HG02885 (cell line): ENCODE data around the gene IPMK.
A peak's percentile ranks its signal among the peaks of the same experiment; 100 is the strongest.

Experiments used
- ATAC-seq: cut with Tn5 transposase; IDR thresholded peaks from one replicate; pipeline ENCODE4 v1.9.1; 2021; ENCODE audit warnings: mild to moderate bottlenecking; ENCODE audit not compliant: unreplicated experiment, poor library complexity

Gene IPMK

GRCh38 chr10:58267713-58268453 is at the start of gene IPMK:
Gene IPMK (minus strand): TSS chr10:58267894. CDS start chr10:58267611, 283 bp downstream.
- peak; percentile 61 for ATAC-seq

GRCh38 chr10:58316874-58317273 is 49.2 kb upstream of the IPMK start:
- ATAC-seq: no peak

DNA sequence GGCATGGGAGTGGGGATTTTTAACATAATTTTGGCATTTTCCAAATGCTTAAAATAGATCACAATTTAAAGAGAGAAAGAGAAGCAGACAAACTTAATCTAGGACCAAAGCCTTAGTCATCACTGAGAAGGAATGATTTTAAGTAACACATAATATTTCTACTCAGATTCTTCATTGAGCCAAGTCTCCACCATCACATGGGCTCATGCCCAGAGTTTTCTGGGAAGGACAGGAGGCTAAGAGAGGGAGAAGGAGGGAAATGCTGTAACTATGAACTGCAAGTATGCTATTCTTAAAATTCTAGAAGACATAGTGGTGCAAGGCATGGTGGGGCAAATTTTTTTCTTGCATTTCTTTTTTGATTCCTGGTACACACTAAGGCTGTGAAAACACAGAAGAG is 43.3 kb upstream of the IPMK start:
- no peak for ATAC-seq

DNA sequence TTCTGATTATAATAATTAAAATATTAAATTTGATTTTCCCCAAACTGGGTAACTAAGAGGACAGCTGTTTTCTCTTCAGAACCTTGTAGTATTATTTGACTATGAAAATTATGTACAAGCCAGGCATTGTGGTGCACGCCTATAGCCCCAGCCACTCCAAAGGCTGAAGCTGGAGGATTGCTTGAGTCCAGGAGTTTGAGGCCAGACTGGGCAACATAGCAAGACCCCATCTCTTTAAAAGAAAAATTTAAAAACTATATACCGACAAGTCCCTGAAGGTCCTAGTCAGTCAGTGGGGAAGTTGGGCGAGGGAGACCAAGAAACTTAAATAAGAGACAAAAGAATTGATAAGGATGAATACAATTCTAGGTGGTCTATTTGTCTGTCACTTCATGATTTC is 40.0 kb upstream of the IPMK start:
- no peak for ATAC-seq

- no peak for ATAC-seq
These were observed 38.1 kb upstream of the IPMK start for GRCh38 chr10:58305821-58306220.

- ATAC-seq: no peak
These were observed 36.5 kb upstream of the IPMK start for GRCh38 chr10:58304099-58304633.

GRCh38 chr10:58302254-58302653 is 34.6 kb upstream of the IPMK start:
- no peak for ATAC-seq

- no peak for ATAC-seq
These were observed 33.0 kb upstream of the IPMK start for GRCh38 chr10:58300676-58301075.

- ATAC-seq: peak; percentile 97
These were observed 31.9 kb upstream of the IPMK start for GRCh38 chr10:58299580-58299979.

GRCh38 chr10:58293989-58294388 is 26.3 kb upstream of the IPMK start:
- no peak for ATAC-seq

- ATAC-seq: peak; percentile 95
These were observed 24.0 kb upstream of the IPMK start for GRCh38 chr10:58291538-58292174.

- ATAC-seq: peak; percentile 98
These were observed 14.9 kb upstream of the IPMK start for GRCh38 chr10:58282615-58283014.

DNA sequence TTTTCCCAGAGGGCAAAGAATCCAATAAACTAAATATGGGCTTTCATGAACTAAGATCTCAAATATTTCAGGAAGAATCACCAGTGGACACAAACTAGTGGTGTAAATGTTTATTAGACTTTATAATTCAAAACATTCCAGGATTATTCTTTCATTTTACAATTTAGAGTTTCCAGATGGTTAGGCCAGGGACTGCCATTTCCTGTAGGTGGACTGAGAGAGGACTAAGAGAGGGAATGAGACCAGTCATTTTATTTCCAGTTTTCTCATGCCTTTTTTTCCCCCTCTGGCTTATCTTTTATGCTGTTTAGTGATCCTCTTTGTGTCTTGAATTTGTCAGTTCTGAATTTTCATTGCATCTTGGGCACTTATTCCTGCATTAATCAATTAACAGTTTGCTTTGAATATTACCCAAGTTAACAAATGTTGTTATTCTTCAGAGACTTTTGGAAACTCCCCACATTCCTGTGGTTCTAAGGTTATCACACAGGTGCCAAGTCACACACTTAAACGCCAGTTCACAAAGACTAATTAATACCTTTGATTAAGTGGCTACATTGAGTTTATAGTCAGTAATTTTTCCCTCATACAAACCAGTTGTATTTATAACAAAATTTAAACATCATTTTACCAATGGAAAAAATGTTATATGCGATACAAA is 13.5 kb upstream of the IPMK start:
- no peak for ATAC-seq

DNA sequence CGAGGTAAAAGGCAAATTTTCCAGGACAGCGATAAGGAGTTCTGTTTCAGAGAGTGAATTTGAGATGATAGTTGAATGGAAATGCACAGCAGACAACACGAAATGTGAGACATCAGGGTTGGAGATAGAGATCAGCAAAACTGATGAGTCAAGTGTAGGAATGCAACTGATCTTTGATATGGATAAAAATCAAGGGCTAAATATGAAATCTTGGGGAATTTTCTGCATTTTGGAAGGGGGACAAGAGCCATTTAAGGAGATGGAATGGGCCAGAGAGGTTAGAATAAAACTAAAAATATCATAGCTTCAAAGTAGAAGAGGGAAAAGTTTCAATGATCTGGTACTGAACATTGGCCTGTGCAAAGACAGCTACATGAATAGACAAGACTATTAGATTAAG is 12.8 kb upstream of the IPMK start:
- no peak for ATAC-seq

DNA sequence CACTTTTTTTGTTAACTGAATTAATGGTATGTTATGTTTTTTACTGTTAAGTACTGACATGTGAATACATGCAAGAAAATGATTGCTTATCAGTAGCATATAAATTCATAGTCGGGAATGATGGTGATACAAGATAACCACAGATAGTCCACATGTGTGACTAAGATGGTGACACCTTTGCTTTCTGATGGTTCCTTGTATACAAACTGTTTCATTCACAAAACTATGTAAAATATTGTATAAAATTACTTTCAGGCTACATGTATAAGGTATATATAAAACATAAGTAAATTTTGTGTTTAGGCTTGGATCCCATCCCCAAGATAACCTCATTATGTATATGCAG is 11.2 kb upstream of the IPMK start:
- no peak for ATAC-seq

- ATAC-seq: no peak
These were observed 10.7 kb upstream of the IPMK start for GRCh38 chr10:58278274-58278961.

- no peak for ATAC-seq
These were observed 8.2 kb upstream of the IPMK start for GRCh38 chr10:58275908-58276307.

GRCh38 chr10:58275261-58275660 is 7.6 kb upstream of the IPMK start:
- no peak for ATAC-seq

DNA sequence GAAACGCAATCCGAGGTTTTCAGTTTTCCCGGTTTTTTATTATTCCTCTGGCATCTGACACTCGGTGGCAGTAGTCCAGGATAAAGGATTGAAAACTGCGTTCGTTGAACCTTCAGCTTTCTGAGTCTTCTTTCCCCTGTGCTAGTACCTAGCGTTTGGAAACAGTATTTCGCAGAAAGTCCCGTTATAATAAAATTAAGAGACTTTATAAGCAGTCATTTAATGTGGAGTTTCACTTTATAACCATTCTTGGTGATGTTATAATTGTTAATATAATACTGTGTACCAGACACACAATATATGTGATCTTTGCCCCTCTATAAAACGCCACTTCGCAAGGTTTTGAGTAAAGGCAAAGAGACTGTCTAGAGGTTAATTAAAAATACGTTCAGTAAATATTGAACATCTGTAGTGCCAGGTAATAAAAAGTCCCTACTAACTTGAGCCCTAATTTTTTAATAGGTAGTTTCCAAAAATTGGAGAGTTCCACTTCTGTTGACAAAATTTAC is 2.1 kb upstream of the IPMK start:
- ATAC-seq: no peak

- peak; percentile 61 for ATAC-seq
These were observed 1.5 kb upstream of the IPMK start, which contains the start of gene CISD1 for GRCh38 chr10:58268946-58269781. Gene CISD1 (plus strand): TSS chr10:58269162. CDS start chr10:58269274, 112 bp downstream.
